Tibial artery (tissue), 4 donors: ENCODE results near the gene KCNQ1.

Experiments used
- DNase-seq, 2 donors: peaks; one replicate each; pipeline ENCODE4 v3.0.0-alpha.2; 2019
- H3K27ac ChIP-seq, 2 donors: fragments of 200-600 bp; sonication (generic) in 1 of 2; 1 replicate in 1 of 2; 2 replicates in 1 of 2; pipeline ENCODE4 v1.5.1; 2018 to 2019; ENCODE audit warnings: mild to moderate bottlenecking in 1 of 2
- H3K27me3 ChIP-seq, 2 donors: fragments of 200-600 bp; sonication (generic) in 1 of 2; one replicate each; pipeline versions ENCODE4 v1.5.1 to v1.6.0; 2016 to 2019
- H3K36me3 ChIP-seq, 3 donors: fragments of 200-600 bp; sonication (generic) in 2 of 3; one replicate each; pipeline ENCODE4 v1.5.1; 2016 to 2019; ENCODE audit warnings: mild to moderate bottlenecking in 2 of 3
- H3K4me1 ChIP-seq, 4 donors: fragments of 200-600 bp; sonication (generic) in 2 of 4; 1 replicate in 3 of 4; 2 replicates in 1 of 4; pipeline ENCODE4 v1.5.1; 2016 to 2019
- H3K4me3 ChIP-seq, 2 donors: fragments of 200-600 bp; sonication (generic) in 1 of 2; 1 replicate in 1 of 2; 2 replicates in 1 of 2; pipeline ENCODE4 v1.5.1; 2018 to 2019; ENCODE audit warnings: mild to moderate bottlenecking in 2 of 2
- H3K9me3 ChIP-seq, 3 donors: fragments of 200-600 bp; sonication (generic) in 1 of 3; one replicate each; pipeline ENCODE4 v1.5.1; 2016 to 2019
- CTCF ChIP-seq, 2 experiments: fragments of 200-600 bp in 1 of 2; fragments of 450-650 bp in 1 of 2; IDR thresholded peaks; one replicate each; pipeline ENCODE4 v1.5.1; 2017 to 2019; ENCODE audit warnings: antibody characterized with exemption in 2 of 2, mild to moderate bottlenecking in 1 of 2, moderate library complexity in 1 of 2
- intact Hi-C: fragments of 100-400 bp; cut with DNase I; formaldehyde crosslinking; loops from one replicate; pipeline ENCODE4 v1.15.0; 2023; ENCODE audit warnings: low total_unique reads

The KCNQ1 gene

DNA sequence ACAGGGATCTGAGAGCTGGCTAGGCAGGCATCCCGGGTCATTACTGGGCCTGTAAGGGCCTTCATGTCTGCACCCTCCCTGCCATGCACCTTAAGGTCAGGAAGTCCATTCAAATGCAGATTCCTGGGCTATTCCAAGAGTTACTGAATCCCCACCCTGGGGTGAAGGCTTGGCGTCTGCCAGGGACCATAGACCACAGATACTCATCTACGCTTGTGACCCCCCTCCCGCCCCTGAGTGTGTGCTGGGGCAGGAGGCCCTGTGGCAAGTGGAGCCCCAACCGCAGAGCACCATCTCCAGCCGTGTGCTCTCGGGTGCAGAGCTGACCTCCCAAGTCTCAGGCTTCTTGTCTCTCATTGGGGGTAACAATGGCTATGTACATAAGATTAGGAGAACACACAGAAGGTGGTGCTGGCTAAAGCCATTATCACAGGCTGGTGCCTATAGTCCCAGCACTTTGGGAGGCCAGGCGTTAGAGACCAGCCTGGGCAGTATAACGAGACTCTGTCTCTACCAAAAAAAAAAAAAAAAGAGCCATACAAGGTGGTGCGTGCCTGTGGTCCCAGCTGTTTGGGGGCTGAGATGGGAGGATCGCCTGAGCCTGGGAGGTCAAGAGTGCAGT, 274.1 kb downstream of the KCNQ1 start:
- Histone ChIP-seq H3K27ac (no peak overlapping the region), H3K4me3 (no peak overlapping the region), H3K27me3 (peaks cover 0 to 21% of the 10 kb centered on the region in 2 donors), H3K36me3 (no peaks in the 10 kb centered on the region), H3K9me3 (no peaks in the 10 kb centered on the region), H3K4me1 (no peaks in the 10 kb centered on the region)
- TF ChIP-seq CTCF (IDR thresholded peaks at IDR 0.05) = no peak
- intact Hi-C loops = no loop called here
- no peak for DNase-seq

- Histone ChIP-seq H3K27me3 (peaks cover 0 to 13% of the 10 kb centered on the region in 2 donors), H3K4me1 (no peaks in the 10 kb centered on the region), H3K9me3 (no peaks in the 10 kb centered on the region), H3K4me3 (no peak overlapping the region), H3K27ac (no peak overlapping the region), H3K36me3 (no peaks in the 10 kb centered on the region)
- no peak for TF ChIP-seq CTCF (IDR thresholded peaks at IDR 0.05)
- DNase-seq = no peak
- intact Hi-C loops = no loop called here
These were observed 275.2 kb downstream of the KCNQ1 start for GRCh38 chr11:2719831-2720590.

DNA sequence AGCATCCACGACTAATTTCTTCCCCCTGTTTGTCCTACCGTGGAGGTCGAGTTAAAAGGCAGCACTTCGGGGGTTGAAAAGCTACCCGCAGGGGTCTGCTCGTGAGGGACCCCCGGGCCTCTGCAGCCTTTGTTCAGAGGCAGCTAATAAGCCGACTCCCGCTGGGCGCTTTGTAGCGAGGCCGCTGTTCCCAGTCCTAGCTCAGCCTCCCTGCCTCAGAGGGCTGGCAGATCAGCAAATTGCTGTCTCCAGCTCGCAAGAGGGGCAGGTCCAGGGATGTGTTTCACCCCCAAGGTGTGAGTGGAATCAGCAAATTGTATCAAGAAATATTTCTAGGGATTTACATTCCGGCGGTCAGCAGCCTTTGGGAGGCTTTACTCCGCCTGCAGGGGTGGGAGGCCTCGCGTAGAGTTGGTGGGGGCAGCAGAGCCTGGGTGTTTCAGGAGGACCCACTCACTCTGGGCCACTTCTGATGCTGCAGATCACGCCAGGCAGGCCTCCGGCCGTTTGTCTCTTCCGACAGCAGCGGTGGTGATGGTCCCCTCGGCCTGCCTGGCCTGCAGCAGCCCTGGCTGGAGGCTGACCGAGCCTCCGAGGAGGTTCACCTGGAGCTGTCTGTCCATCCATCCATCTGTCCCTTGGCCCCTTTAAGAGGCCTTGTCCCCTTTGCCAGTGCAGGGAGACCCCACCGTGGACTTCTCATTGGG, 276.6 kb downstream of the KCNQ1 start:
- Histone ChIP-seq H3K27me3 (peaks cover 0 to 6% of the 10 kb centered on the region in 2 donors), H3K27ac (no peak overlapping the region), H3K9me3 (no peaks in the 10 kb centered on the region), H3K36me3 (no peaks in the 10 kb centered on the region), H3K4me3 (no peak overlapping the region), H3K4me1 (no peaks in the 10 kb centered on the region)
- TF ChIP-seq CTCF (IDR thresholded peaks at IDR 0.05) = no peak
- DNase-seq = no peak
- intact Hi-C loops = no loop called here

- intact Hi-C loops = no loop called here
- no peak for TF ChIP-seq CTCF (IDR thresholded peaks at IDR 0.05)
- H3K36me3 ChIP-seq = no peaks in the 10 kb centered on the region
- H3K4me3 ChIP-seq = no peak overlapping the region
- no peaks in the 10 kb centered on the region for H3K9me3 ChIP-seq
- DNase-seq = no peak
- H3K4me1 ChIP-seq = no peaks in the 10 kb centered on the region
- H3K27ac ChIP-seq = no peak overlapping the region
- peaks cover 0 to 5% of the 10 kb centered on the region in 2 donors for H3K27me3 ChIP-seq
These were observed 278.1 kb downstream of the KCNQ1 start for GRCh38 chr11:2722955-2723354.

- no peak overlapping the region for H3K27ac ChIP-seq
- DNase-seq = no peak
- H3K4me1 ChIP-seq = no peaks in the 10 kb centered on the region
- no peak overlapping the region for H3K4me3 ChIP-seq
- TF ChIP-seq CTCF (IDR thresholded peaks at IDR 0.05) = no peak
- H3K27me3 ChIP-seq = peaks cover 0 to 5% of the 10 kb centered on the region in 2 donors
- intact Hi-C loops = no loop called here
- no peaks in the 10 kb centered on the region for H3K36me3 ChIP-seq
- no peaks in the 10 kb centered on the region for H3K9me3 ChIP-seq
These were observed 279.3 kb downstream of the KCNQ1 start for GRCh38 chr11:2724104-2724503.
